Gastrocnemius medialis (tissue), 4 donors: ENCODE results near the gene TANGO6. TPM values are rescaled to one million over a fixed set of nuclear protein-coding genes. Genes with fewer than 3 reads are reported as not detected.

Source experiments
- ATAC-seq, 2 donors: fragments of 150-250 bp; one replicate each; pipeline ENCODE4 v1.9.1; 2016
- DNase-seq, 2 donors: peaks; one replicate each; pipeline ENCODE4 v3.0.0-alpha.2; 2019
- H3K27ac ChIP-seq, 4 donors: fragments of 200-600 bp; sonication (generic); 1 replicate in 1 of 4; 2 replicates in 3 of 4; pipeline ENCODE4 v1.5.1; 2016 to 2018; ENCODE audit warnings: mild to moderate bottlenecking in 2 of 4, moderate library complexity in 1 of 4
- H3K27me3 ChIP-seq, 3 donors: fragments of 200-600 bp; sonication (generic) in 2 of 3; 1 replicate in 1 of 3; 2 replicates in 2 of 3; pipeline versions ENCODE4 v1.5.1 to v1.6.0; 2016 to 2019; ENCODE audit warnings: mild to moderate bottlenecking in 1 of 3, moderate library complexity in 1 of 3
- H3K36me3 ChIP-seq, 2 donors: fragments of 200-600 bp; sonication (generic) in 1 of 2; one replicate each; pipeline ENCODE4 v1.5.1; 2017 to 2018
- H3K4me1 ChIP-seq, 2 donors: fragments of 200-600 bp; sonication (generic) in 1 of 2; one replicate each; pipeline ENCODE4 v1.5.1; 2016 to 2017; ENCODE audit warnings: mild to moderate bottlenecking in 2 of 2
- H3K4me3 ChIP-seq, 4 donors: fragments of 200-600 bp; sonication (generic) in 3 of 4; 1 replicate in 1 of 4; 2 replicates in 3 of 4; pipeline ENCODE4 v1.5.1; 2016 to 2019; ENCODE audit warnings: mild to moderate bottlenecking in 2 of 4
- H3K9me3 ChIP-seq, 3 donors: fragments of 200-600 bp; sonication (generic) in 2 of 3; 1 replicate in 1 of 3; 2 replicates in 2 of 3; pipeline ENCODE4 v1.5.1; 2016 to 2019
- POLR2A ChIP-seq, 2 donors: fragments of 450-650 bp; IDR thresholded peaks; one replicate each; pipeline ENCODE4 v1.6.1; 2017; ENCODE audit warnings: antibody characterized with exemption in 2 of 2, mild to moderate bottlenecking in 2 of 2, moderate library complexity in 2 of 2
- in situ Hi-C, 4 donors: fragments of 200-750 bp; cut with MboI; loops; one replicate each; pipeline versions ENCODE4 v1.15.0 to v1.8.0; 2017; ENCODE audit warnings: low sequenced_read_pairs in 4 of 4
- intact Hi-C: fragments of 100-400 bp; cut with DNase I; formaldehyde crosslinking; loops from one replicate; pipeline ENCODE4 v1.15.1; 2023; ENCODE audit warnings: low total_unique reads
- total RNA-seq, 4 donors: library from RNA; depleted of rRNA; stranded (reverse); fragments of >200 nt; gene quantifications; one replicate each; pipeline versions ENCODE4 v1.1.0 to v1.2.3, GENCODE V29; 2016
- TF ChIP-seq, protein P1 (sequence below), 5 experiments: fragments of 450-650 bp in 3 of 5; fragments of 200-600 bp in 2 of 5; sonication (generic) in 2 of 5; IDR thresholded peaks in 4 of 5; conservative IDR thresholded peaks in 1 of 5; 1 replicate in 4 of 5; 2 replicates in 1 of 5; pipeline ENCODE4 v1.5.1; 2016 to 2019; ENCODE audit warnings: antibody characterized with exemption in 5 of 5, mild to moderate bottlenecking in 3 of 5, moderate library complexity in 3 of 5

TANGO6 gene
- total RNA-seq, 4 donors from 2014 or later, result 13.6 to 20.0 (median 17.8) TPM

DNA sequence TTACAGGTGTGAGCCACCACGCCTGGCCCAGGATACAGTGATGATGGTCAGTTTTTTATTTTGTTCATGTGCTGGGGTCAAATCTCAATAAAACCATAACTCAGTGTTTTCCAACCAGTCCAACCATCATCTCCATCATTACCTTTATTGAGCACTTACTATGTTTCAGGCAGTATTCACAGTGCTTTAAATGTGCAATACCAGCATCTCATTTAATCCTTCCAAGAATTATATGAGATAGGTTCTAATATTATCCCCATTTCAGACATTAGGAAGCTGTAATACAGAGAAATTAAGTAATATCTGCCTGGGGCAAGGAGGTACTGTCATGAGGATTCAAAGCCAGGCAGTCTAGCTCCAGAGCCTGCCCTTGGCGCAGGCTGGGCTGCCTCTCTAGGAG is 36.9 kb upstream of the TANGO6 start:
- DNase-seq, result no peak
- H3K27me3 ChIP-seq, result no peaks in the 10 kb centered on the region
- H3K9me3 ChIP-seq, result no peaks in the 10 kb centered on the region
- TF ChIP-seq, protein P1, sequence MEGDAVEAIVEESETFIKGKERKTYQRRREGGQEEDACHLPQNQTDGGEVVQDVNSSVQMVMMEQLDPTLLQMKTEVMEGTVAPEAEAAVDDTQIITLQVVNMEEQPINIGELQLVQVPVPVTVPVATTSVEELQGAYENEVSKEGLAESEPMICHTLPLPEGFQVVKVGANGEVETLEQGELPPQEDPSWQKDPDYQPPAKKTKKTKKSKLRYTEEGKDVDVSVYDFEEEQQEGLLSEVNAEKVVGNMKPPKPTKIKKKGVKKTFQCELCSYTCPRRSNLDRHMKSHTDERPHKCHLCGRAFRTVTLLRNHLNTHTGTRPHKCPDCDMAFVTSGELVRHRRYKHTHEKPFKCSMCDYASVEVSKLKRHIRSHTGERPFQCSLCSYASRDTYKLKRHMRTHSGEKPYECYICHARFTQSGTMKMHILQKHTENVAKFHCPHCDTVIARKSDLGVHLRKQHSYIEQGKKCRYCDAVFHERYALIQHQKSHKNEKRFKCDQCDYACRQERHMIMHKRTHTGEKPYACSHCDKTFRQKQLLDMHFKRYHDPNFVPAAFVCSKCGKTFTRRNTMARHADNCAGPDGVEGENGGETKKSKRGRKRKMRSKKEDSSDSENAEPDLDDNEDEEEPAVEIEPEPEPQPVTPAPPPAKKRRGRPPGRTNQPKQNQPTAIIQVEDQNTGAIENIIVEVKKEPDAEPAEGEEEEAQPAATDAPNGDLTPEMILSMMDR (IDR thresholded peaks at IDR 0.05 in 4 of 5, conservative IDR thresholded peaks at IDR 0.05 in 1 of 5), result no peak
- TF ChIP-seq POLR2A (IDR thresholded peaks at IDR 0.05), result no peak
- H3K27ac ChIP-seq, result no peak overlapping the region
- no peaks in the 10 kb centered on the region for H3K4me1 ChIP-seq
- no peak for ATAC-seq
- intact Hi-C loops, result no loop called here
- no peaks in the 10 kb centered on the region for H3K36me3 ChIP-seq
- no peak overlapping the region for H3K4me3 ChIP-seq
- in situ Hi-C loops, result loop anchor here in 1 of 4 donors (10.0 kb wide), 1 partner anchor 282 kb away; no protein-coding TSS in a partner anchor

DNA sequence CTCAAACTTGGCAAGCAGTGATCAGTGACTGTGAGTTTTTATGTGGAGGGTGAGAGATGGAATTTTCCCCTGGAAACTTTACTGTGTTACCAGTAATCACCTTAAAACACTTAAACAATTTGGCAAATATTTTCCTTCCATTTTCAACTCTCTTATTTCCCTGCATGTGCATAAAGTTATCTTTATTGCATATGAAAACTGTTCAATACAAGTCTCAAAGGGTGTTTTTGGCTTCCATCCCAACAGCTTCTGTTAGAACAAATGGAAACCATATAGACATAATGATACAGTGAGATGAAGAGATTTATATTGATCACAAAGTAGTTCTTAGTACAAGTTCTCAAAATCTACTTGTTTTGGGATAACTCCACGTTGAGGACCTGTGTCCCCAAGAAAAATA is 36.4 kb upstream of the TANGO6 start:
- intact Hi-C loops, result no loop called here

DNA sequence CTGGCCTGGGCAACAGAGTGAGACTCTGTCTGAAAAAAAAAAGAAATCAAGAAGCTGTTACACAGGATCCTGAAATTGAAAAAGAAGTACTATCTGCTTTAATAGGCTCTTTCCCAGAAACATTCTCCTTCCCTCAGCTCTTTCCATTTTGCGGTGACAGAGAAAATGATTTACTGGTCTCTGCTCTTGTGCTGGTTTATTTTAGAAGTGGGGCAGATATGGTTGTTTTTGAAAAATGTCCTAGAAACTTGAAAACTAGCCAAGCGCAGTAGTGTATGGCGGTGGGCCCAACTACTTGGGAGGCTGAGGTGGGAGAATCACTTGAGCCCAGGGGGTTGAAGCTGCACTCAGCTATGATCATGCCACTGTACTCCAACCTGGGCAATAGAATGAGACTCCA is 28.8 kb upstream of the TANGO6 start:
- in situ Hi-C loops, result no loop called here

More for the DNA sequence above, 36.4 kb upstream of the TANGO6 start:
- no peak for TF ChIP-seq POLR2A (IDR thresholded peaks at IDR 0.05)
- TF ChIP-seq, protein P1 (IDR thresholded peaks at IDR 0.05 in 4 of 5, conservative IDR thresholded peaks at IDR 0.05 in 1 of 5), result no peak
- Histone ChIP-seq H3K27me3 (no peaks in the 10 kb centered on the region), H3K4me1 (no peaks in the 10 kb centered on the region), H3K9me3 (no peaks in the 10 kb centered on the region), H3K36me3 (no peaks in the 10 kb centered on the region), H3K27ac (no peak overlapping the region), H3K4me3 (no peak overlapping the region)
- no peak for ATAC-seq
- DNase-seq, result no peak
- in situ Hi-C loops, result loop anchor here in 1 of 4 donors (10.0 kb wide), 1 partner anchor 282 kb away; no protein-coding TSS in a partner anchor

DNA sequence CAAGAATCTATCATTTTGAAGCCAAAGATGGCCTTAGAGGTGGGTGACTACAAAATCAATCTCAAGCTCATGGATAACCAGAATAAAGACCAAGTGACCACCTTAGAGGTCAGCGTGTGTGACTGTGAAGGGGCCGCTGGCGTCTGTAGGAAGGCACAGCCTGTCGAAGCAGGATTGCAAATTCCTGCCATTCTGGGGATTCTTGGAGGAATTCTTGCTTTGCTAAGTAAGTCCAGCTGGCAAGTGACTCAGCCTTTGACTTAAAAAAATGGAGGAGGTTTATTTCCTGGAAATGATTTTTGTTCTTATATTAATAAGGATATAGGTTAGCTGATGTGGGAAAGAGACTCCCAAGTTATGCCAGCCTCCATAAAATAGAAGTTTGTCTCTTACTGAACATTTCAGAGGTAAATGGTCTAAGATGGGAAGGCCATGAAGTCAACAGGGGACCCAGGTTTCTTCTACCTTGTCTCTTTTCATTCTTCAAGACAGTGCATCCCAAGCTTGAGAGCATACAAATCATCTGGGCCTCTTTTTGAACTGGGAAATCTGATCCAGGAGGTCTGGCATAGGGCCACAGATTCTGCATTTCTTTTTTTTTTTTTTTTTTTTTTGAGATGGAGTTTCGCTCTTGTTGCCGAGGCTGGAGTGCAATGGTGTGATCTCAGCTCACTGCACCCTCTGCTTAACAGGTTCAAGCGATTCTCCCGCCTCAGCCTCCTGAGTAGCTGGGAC is 19.8 kb upstream of the TANGO6 start:
- Histone ChIP-seq H3K27ac (no peak overlapping the region), H3K36me3 (no peaks in the 10 kb centered on the region), H3K9me3 (no peaks in the 10 kb centered on the region), H3K27me3 (no peaks in the 10 kb centered on the region), H3K4me1 (no peaks in the 10 kb centered on the region), H3K4me3 (no peak overlapping the region)
- in situ Hi-C loops (no loop called here), intact Hi-C loops (no loop called here)
- no peak for TF ChIP-seq POLR2A (IDR thresholded peaks at IDR 0.05)
- TF ChIP-seq, protein P1 (IDR thresholded peaks at IDR 0.05 in 4 of 5, conservative IDR thresholded peaks at IDR 0.05 in 1 of 5), result no peak
- no peak for DNase-seq
- ATAC-seq, result no peak

More for the DNA sequence above, 28.8 kb upstream of the TANGO6 start:
- no peak overlapping the region for H3K4me3 ChIP-seq
- no peak overlapping the region for H3K27ac ChIP-seq
- intact Hi-C loops, result no loop called here
- H3K27me3 ChIP-seq, result no peaks in the 10 kb centered on the region
- H3K4me1 ChIP-seq, result no peaks in the 10 kb centered on the region
- DNase-seq, result no peak
- ATAC-seq, result no peak
- TF ChIP-seq, protein P1 (IDR thresholded peaks at IDR 0.05 in 4 of 5, conservative IDR thresholded peaks at IDR 0.05 in 1 of 5), result no peak
- no peak for TF ChIP-seq POLR2A (IDR thresholded peaks at IDR 0.05)
- no peaks in the 10 kb centered on the region for H3K9me3 ChIP-seq
- H3K36me3 ChIP-seq, result no peaks in the 10 kb centered on the region
